Liver (tissue), 9 donors: ENCODE measurements around the gene FGF14. TPM values are rescaled to one million over a fixed set of nuclear protein-coding genes. Genes with fewer than 3 reads are reported as not detected.

Experiments used
- DNase-seq: peaks from one replicate; pipeline ENCODE4 v3.0.0-alpha.2; 2017; ENCODE audit warnings: low spot score
- H3K27ac ChIP-seq, 2 donors: one replicate each; pipeline ENCODE4 v1.7.0; 2013; ENCODE audit warnings: inconsistent platforms in 2 of 2, low read length in 2 of 2, control low read depth in 1 of 2, low read depth in 1 of 2, mild to moderate bottlenecking in 1 of 2
- H3K27me3 ChIP-seq, 4 donors: one replicate each; pipeline versions ENCODE4 v1.6.1 to v1.7.0; 2013; ENCODE audit warnings: low read length in 3 of 4, inconsistent platforms in 1 of 4, mild to moderate bottlenecking in 1 of 4, moderate library complexity in 1 of 4; ENCODE audit not compliant: control insufficient read depth in 4 of 4, insufficient read depth in 4 of 4
- H3K36me3 ChIP-seq, 4 donors: one replicate each; pipeline versions ENCODE4 v1.6.1 to v1.7.0; 2013; ENCODE audit warnings: low read length in 3 of 4, mild to moderate bottlenecking in 3 of 4, low read depth in 1 of 4, moderate library complexity in 1 of 4; ENCODE audit not compliant: control insufficient read depth in 4 of 4, insufficient read depth in 3 of 4
- H3K4me1 ChIP-seq, 4 donors: one replicate each; pipeline versions ENCODE4 v1.6.1 to v1.7.0; 2013; ENCODE audit warnings: low read length in 3 of 4, mild to moderate bottlenecking in 3 of 4, moderate library complexity in 1 of 4; ENCODE audit not compliant: control insufficient read depth in 4 of 4, insufficient read depth in 4 of 4
- H3K4me3 ChIP-seq, 3 donors: one replicate each; pipeline versions ENCODE4 v1.6.1 to v1.7.0; 2013; ENCODE audit warnings: low read length in 3 of 3, control low read depth in 1 of 3, low read depth in 1 of 3, mild to moderate bottlenecking in 1 of 3
- H3K9ac ChIP-seq, 2 donors: one replicate each; pipeline ENCODE4 v1.7.0; 2013; ENCODE audit warnings: low read length in 2 of 2, mild to moderate bottlenecking in 2 of 2, moderate library complexity in 2 of 2, control low read depth in 1 of 2, low read depth in 1 of 2
- H3K9me3 ChIP-seq, 4 donors: one replicate each; pipeline versions ENCODE4 v1.6.1 to v1.7.0; 2013; ENCODE audit warnings: low read length in 3 of 4; ENCODE audit not compliant: control insufficient read depth in 4 of 4
- EGR1 ChIP-seq, 2 donors: IDR thresholded peaks; 2 replicates each; pipeline ENCODE4 v1.6.1; 2016 to 2018; ENCODE audit warnings: antibody characterized with exemption in 2 of 2, low read depth in 2 of 2
- FOXA1 ChIP-seq: IDR thresholded peaks from 2 replicates; pipeline ENCODE4 v1.6.1; 2016; ENCODE audit warnings: antibody characterized with exemption
- GABPA ChIP-seq, 2 donors: IDR thresholded peaks in 1 of 2; conservative IDR thresholded peaks in 1 of 2; 2 replicates each; pipeline ENCODE4 v1.6.1; 2016; ENCODE audit warnings: antibody characterized with exemption in 2 of 2, mild to moderate bottlenecking in 1 of 2, moderate library complexity in 1 of 2
- HNF4G ChIP-seq: IDR thresholded peaks from 2 replicates; pipeline ENCODE4 v1.6.1; 2016; ENCODE audit warnings: antibody characterized with exemption
- NR2F2 ChIP-seq: IDR thresholded peaks from 2 replicates; pipeline ENCODE4 v1.6.1; 2016; ENCODE audit warnings: antibody characterized with exemption
- RAD21 ChIP-seq, 2 donors: IDR thresholded peaks; 2 replicates each; pipeline ENCODE4 v1.6.1; 2016; ENCODE audit warnings: antibody characterized with exemption in 2 of 2, mild to moderate bottlenecking in 2 of 2
- RXRA ChIP-seq, 2 donors: IDR thresholded peaks; 2 replicates each; pipeline ENCODE4 v1.6.1; 2017 to 2018; ENCODE audit warnings: antibody characterized with exemption in 2 of 2, mild to moderate bottlenecking in 1 of 2
- SP1 ChIP-seq: IDR thresholded peaks from 2 replicates; pipeline ENCODE4 v1.6.1; 2018; ENCODE audit warnings: antibody characterized with exemption, mild to moderate bottlenecking
- TAF1 ChIP-seq: conservative IDR thresholded peaks from 2 replicates; pipeline ENCODE4 v1.6.1; 2016; ENCODE audit warnings: antibody characterized with exemption, mild to moderate bottlenecking
- YY1 ChIP-seq: IDR thresholded peaks from 2 replicates; pipeline ENCODE4 v1.6.1; 2016; ENCODE audit warnings: antibody characterized with exemption, mild to moderate bottlenecking
- WGBS: extraction: QIAGEN DNeasy Blood & Tissue Kit; methylation state at CpG from one replicate; pipeline ENCODE4 v1.1.7; 2013; 5-methylcytosine and 5-hydroxymethylcytosine counted together
- polyA plus RNA-seq, 2 donors: library from polyadenylated mRNA; stranded (reverse) in 1 of 2; unstranded in 1 of 2; fragments of 200-250 nt in 1 of 2; fragments of >200 nt in 1 of 2; fragmentation: Nextera tagmentation in 1 of 2; extraction: Ambion mirVana in 1 of 2; gene quantifications; one replicate each; pipeline versions ENCODE4 v1.2.1 to v1.2.3, GENCODE V29; 2013 to 2015
- total RNA-seq, 2 donors: library from RNA; depleted of rRNA; stranded (reverse); fragments of >200 nt; gene quantifications; one replicate each; pipeline ENCODE4 v1.2.3, GENCODE V29; 2014
- TF ChIP-seq, protein P1 (sequence below): IDR thresholded peaks from 2 replicates; pipeline ENCODE4 v1.6.1; 2016; ENCODE audit warnings: antibody characterized with exemption
- TF ChIP-seq, protein P2 (sequence below): IDR thresholded peaks from 2 replicates; pipeline ENCODE4 v1.6.1; 2016; ENCODE audit warnings: antibody characterized with exemption
- TF ChIP-seq, protein P3 (sequence below): IDR thresholded peaks from 2 replicates; pipeline ENCODE4 v1.6.1; 2016; ENCODE audit warnings: antibody characterized with exemption, mild to moderate bottlenecking
- TF ChIP-seq, protein P4 (sequence below): IDR thresholded peaks from 2 replicates; pipeline ENCODE4 v1.6.1; 2016; ENCODE audit warnings: antibody characterized with exemption
- TF ChIP-seq, protein P5 (sequence below): fragments of 150-350 bp; IDR thresholded peaks from 2 replicates; pipeline ENCODE4 v1.5.1; 2017; ENCODE audit warnings: improper control_type of control experiment, low read depth, low read length; ENCODE audit not compliant: missing input control
- donor health status: healthy.
- donor health status: healthy.
- donor health status: healthy.
- donor health status: healthy.
- donor health status: healthy.

Gene FGF14
- total and polyA plus RNA-seq, 4 donors, result 0.05 to 3.3 (median 1.0) TPM

DNA sequence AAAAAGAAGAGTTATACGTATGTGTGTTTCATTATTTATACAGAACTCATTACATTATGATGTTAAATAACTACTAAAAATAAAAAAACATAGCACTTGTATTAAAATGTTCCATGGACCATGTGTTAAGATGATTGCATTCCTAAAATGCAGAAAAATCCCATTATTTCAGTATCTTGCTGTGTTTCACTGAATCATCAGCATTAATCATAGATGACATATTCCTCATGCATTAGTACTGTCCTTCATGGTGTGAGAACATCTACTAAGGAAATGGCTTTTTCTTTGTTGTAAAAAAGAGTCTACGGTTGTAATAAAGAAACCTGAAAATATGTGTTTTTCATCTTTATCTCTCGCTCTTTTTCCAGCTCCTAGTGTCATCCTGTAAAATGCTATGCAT lies 416.5 kb downstream of the FGF14 start:
- H3K4me3 ChIP-seq, result no peak overlapping the region
- H3K27ac ChIP-seq, result no peak overlapping the region
- WGBS, result 72% methylated on average over 3 of the region's 3 CpGs
- no peaks in the 10 kb centered on the region for H3K36me3 ChIP-seq
- no peaks in the 10 kb centered on the region for H3K9me3 ChIP-seq
- DNase-seq, result no peak
- TF ChIP-seq, protein P1, sequence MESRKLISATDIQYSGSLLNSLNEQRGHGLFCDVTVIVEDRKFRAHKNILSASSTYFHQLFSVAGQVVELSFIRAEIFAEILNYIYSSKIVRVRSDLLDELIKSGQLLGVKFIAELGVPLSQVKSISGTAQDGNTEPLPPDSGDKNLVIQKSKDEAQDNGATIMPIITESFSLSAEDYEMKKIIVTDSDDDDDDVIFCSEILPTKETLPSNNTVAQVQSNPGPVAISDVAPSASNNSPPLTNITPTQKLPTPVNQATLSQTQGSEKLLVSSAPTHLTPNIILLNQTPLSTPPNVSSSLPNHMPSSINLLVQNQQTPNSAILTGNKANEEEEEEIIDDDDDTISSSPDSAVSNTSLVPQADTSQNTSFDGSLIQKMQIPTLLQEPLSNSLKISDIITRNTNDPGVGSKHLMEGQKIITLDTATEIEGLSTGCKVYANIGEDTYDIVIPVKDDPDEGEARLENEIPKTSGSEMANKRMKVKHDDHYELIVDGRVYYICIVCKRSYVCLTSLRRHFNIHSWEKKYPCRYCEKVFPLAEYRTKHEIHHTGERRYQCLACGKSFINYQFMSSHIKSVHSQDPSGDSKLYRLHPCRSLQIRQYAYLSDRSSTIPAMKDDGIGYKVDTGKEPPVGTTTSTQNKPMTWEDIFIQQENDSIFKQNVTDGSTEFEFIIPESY, result no peak
- TF ChIP-seq NR2F2, result no peak
- no peak for TF ChIP-seq RAD21 (IDR thresholded peaks at IDR 0.05)
- TF ChIP-seq, protein P2, sequence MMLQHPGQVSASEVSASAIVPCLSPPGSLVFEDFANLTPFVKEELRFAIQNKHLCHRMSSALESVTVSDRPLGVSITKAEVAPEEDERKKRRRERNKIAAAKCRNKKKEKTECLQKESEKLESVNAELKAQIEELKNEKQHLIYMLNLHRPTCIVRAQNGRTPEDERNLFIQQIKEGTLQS, result no peak
- no peak for TF ChIP-seq FOXA1
- TF ChIP-seq EGR1 (IDR thresholded peaks at IDR 0.05; ENCODE audit: low read depth in 2 of 2), result no peak
- TF ChIP-seq GABPA (IDR thresholded peaks at IDR 0.05 in 1 of 2, conservative IDR thresholded peaks at IDR 0.05 in 1 of 2), result no peak
- no peak for TF ChIP-seq TAF1
- no peak overlapping the region for H3K9ac ChIP-seq
- no peaks in the 10 kb centered on the region for H3K4me1 ChIP-seq
- no peaks in the 10 kb centered on the region for H3K27me3 ChIP-seq

DNA sequence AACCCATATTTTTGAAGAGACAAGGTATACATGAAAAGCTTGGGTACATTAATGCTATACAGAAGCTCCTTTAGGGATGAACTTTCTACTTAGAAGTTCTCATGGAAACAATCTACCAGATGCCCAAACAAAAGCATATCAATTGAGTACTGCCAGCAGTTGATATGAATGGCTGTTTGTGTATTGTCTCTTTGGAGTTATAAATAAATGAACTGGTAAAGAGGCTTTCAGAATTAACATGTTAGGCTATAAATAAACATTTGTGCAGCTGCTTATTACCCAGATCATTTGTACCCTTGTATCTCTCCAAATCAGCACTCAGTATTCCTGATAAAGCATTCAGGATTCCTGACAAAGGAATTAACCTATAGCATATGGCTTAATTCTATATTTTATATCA lies 418.9 kb downstream of the FGF14 start:
- Histone ChIP-seq H3K4me1 (no peaks in the 10 kb centered on the region), H3K9ac (no peak overlapping the region), H3K4me3 (no peak overlapping the region), H3K36me3 (no peaks in the 10 kb centered on the region), H3K27me3 (peaks cover 0 to 2% (median 0%) of the 10 kb centered on the region in 4 donors), H3K27ac (no peak overlapping the region), H3K9me3 (no peaks in the 10 kb centered on the region)
- DNase-seq, result no peak
- no peak for TF ChIP-seq FOXA1
- no peak for TF ChIP-seq SP1
- no peak for TF ChIP-seq RAD21 (IDR thresholded peaks at IDR 0.05)
- TF ChIP-seq, protein P1, result no peak
- TF ChIP-seq, protein P3, sequence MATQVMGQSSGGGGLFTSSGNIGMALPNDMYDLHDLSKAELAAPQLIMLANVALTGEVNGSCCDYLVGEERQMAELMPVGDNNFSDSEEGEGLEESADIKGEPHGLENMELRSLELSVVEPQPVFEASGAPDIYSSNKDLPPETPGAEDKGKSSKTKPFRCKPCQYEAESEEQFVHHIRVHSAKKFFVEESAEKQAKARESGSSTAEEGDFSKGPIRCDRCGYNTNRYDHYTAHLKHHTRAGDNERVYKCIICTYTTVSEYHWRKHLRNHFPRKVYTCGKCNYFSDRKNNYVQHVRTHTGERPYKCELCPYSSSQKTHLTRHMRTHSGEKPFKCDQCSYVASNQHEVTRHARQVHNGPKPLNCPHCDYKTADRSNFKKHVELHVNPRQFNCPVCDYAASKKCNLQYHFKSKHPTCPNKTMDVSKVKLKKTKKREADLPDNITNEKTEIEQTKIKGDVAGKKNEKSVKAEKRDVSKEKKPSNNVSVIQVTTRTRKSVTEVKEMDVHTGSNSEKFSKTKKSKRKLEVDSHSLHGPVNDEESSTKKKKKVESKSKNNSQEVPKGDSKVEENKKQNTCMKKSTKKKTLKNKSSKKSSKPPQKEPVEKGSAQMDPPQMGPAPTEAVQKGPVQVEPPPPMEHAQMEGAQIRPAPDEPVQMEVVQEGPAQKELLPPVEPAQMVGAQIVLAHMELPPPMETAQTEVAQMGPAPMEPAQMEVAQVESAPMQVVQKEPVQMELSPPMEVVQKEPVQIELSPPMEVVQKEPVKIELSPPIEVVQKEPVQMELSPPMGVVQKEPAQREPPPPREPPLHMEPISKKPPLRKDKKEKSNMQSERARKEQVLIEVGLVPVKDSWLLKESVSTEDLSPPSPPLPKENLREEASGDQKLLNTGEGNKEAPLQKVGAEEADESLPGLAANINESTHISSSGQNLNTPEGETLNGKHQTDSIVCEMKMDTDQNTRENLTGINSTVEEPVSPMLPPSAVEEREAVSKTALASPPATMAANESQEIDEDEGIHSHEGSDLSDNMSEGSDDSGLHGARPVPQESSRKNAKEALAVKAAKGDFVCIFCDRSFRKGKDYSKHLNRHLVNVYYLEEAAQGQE, result no peak
- no peak for TF ChIP-seq RXRA (IDR thresholded peaks at IDR 0.05)
- TF ChIP-seq, protein P4, sequence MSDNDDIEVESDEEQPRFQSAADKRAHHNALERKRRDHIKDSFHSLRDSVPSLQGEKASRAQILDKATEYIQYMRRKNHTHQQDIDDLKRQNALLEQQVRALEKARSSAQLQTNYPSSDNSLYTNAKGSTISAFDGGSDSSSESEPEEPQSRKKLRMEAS, result no peak
- TF ChIP-seq HNF4G, result no peak
- no peak for TF ChIP-seq YY1
- TF ChIP-seq, protein P5, sequence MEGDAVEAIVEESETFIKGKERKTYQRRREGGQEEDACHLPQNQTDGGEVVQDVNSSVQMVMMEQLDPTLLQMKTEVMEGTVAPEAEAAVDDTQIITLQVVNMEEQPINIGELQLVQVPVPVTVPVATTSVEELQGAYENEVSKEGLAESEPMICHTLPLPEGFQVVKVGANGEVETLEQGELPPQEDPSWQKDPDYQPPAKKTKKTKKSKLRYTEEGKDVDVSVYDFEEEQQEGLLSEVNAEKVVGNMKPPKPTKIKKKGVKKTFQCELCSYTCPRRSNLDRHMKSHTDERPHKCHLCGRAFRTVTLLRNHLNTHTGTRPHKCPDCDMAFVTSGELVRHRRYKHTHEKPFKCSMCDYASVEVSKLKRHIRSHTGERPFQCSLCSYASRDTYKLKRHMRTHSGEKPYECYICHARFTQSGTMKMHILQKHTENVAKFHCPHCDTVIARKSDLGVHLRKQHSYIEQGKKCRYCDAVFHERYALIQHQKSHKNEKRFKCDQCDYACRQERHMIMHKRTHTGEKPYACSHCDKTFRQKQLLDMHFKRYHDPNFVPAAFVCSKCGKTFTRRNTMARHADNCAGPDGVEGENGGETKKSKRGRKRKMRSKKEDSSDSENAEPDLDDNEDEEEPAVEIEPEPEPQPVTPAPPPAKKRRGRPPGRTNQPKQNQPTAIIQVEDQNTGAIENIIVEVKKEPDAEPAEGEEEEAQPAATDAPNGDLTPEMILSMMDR, result no peak
- TF ChIP-seq EGR1 (IDR thresholded peaks at IDR 0.05; ENCODE audit: low read depth in 2 of 2), result no peak
